ENCODE data around the gene BNC2.

BNC2 gene

DNA sequence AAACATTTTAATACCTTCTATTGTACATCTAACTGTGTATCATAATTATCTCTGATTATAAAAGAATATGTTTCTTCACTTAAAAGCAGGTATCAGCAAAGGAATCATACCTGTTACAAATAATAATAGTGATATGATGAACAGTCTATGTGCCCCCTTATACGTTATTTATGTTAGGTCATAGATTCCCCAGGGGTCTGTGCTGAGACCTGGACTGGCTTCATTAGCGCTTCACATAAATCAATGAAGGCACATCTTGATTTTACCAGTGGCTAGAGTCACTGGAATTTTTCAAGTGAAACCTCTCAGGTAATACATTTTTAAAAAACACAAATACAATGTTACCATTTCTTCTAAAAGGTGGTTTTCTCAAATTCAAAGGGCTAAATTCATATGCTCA lies 275.2 kb downstream of the BNC2 start:
- no peak overlapping the region for H4K5ac ChIP-seq (ENCODE audit: low read length)
- no peak overlapping the region for H3K18ac ChIP-seq (ENCODE audit: low read length)
- H3K27me3 ChIP-seq (ENCODE audit: insufficient read depth, low read length, poor library complexity): no peaks in the 10 kb centered on the region
- no peak overlapping the region for H3K4ac ChIP-seq (ENCODE audit: low read depth, low read length)
- H3K9ac ChIP-seq (ENCODE audit: low read length): no peak overlapping the region
- no peak overlapping the region for H2AK5ac ChIP-seq (ENCODE audit: low read length)
- H3K4me1 ChIP-seq (ENCODE audit: control insufficient read depth, low read depth, low read length): no peaks in the 10 kb centered on the region
- no peak overlapping the region for H3K56ac ChIP-seq (ENCODE audit: low read length)
- no peak overlapping the region for H2BK5ac ChIP-seq (ENCODE audit: low read length)
- H3K79me2 ChIP-seq (ENCODE audit: control insufficient read depth, insufficient read depth, low read length): no peaks in the 10 kb centered on the region
- no CpG with 5 or more reads among the region's 2 CpGs for WGBS (ENCODE audit: extremely low coverage, insufficient coverage, low lambda C conversion rate)
- H3K4me2 ChIP-seq (ENCODE audit: low read length): no peak overlapping the region
- H3K36me3 ChIP-seq (ENCODE audit: control insufficient read depth, insufficient read depth, low read length): no peaks in the 10 kb centered on the region
- no peak overlapping the region for H3K27ac ChIP-seq (ENCODE audit: low read depth, low read length)
- no peak for DNase-seq
- H3K4me3 ChIP-seq (ENCODE audit: low read length): no peak overlapping the region
- no peak overlapping the region for H2BK15ac ChIP-seq (replicated peaks; ENCODE audit: low read depth)
- no peak overlapping the region for H4K8ac ChIP-seq (ENCODE audit: low read depth, low read length)
- H2BK120ac ChIP-seq (ENCODE audit: low read depth, low read length): no peak overlapping the region
- no peaks in the 10 kb centered on the region for H3K79me1 ChIP-seq (ENCODE audit: low read length)
- H3K23ac ChIP-seq (ENCODE audit: low read length): no peak overlapping the region

- H2BK15ac ChIP-seq (replicated peaks; ENCODE audit: low read depth): no peak overlapping the region
- H3K18ac ChIP-seq (ENCODE audit: low read length): no peak overlapping the region
- no peak for DNase-seq
- H2BK120ac ChIP-seq (ENCODE audit: low read depth, low read length): no peak overlapping the region
- no peak overlapping the region for H3K4ac ChIP-seq (ENCODE audit: low read depth, low read length)
- no peaks in the 10 kb centered on the region for H3K79me2 ChIP-seq (ENCODE audit: control insufficient read depth, insufficient read depth, low read length)
- no peaks in the 10 kb centered on the region for H3K27me3 ChIP-seq (ENCODE audit: insufficient read depth, low read length, poor library complexity)
- no peak overlapping the region for H3K4me2 ChIP-seq (ENCODE audit: low read length)
- no peak overlapping the region for H3K27ac ChIP-seq (ENCODE audit: low read depth, low read length)
- H3K4me1 ChIP-seq (ENCODE audit: control insufficient read depth, low read depth, low read length): no peaks in the 10 kb centered on the region
- no peak overlapping the region for H3K9ac ChIP-seq (ENCODE audit: low read length)
- no peak overlapping the region for H3K4me3 ChIP-seq (ENCODE audit: low read length)
- H3K23ac ChIP-seq (ENCODE audit: low read length): no peak overlapping the region
- H2AK5ac ChIP-seq (ENCODE audit: low read length): no peak overlapping the region
- H4K5ac ChIP-seq (ENCODE audit: low read length): no peak overlapping the region
- H3K36me3 ChIP-seq (ENCODE audit: control insufficient read depth, insufficient read depth, low read length): no peaks in the 10 kb centered on the region
- H3K79me1 ChIP-seq (ENCODE audit: low read length): no peaks in the 10 kb centered on the region
- no peak overlapping the region for H2BK5ac ChIP-seq (ENCODE audit: low read length)
- H3K56ac ChIP-seq (ENCODE audit: low read length): no peak overlapping the region
- H4K8ac ChIP-seq (ENCODE audit: low read depth, low read length): no peak overlapping the region
Measured at GRCh38 chr9:16594787-16595186, 275.7 kb downstream of the BNC2 start.

DNA sequence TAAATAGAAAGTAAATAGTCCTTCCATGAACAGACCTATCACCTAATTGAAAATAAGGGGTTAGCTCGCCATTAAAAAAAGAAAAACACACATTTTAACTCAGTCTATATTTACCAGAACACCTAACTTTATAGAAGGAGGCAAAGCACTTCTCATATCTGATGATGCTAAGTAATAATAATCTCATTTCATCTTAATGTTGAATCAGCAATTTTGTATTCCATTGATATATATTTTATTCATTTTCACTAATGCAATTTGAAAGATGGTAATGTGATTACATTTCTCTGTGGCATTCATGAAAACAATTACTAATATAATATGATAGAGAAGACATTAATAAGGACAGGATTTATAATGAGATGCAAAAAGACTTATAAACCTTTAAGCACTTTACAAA lies 276.7 kb downstream of the BNC2 start:
- H3K36me3 ChIP-seq (ENCODE audit: control insufficient read depth, insufficient read depth, low read length): no peaks in the 10 kb centered on the region
- H3K4me1 ChIP-seq (ENCODE audit: control insufficient read depth, low read depth, low read length): no peaks in the 10 kb centered on the region
- no peak for DNase-seq
- no peak overlapping the region for H3K56ac ChIP-seq (ENCODE audit: low read length)
- H3K27me3 ChIP-seq (ENCODE audit: insufficient read depth, low read length, poor library complexity): no peaks in the 10 kb centered on the region
- H3K9ac ChIP-seq (ENCODE audit: low read length): no peak overlapping the region
- H3K23ac ChIP-seq (ENCODE audit: low read length): no peak overlapping the region
- H4K8ac ChIP-seq (ENCODE audit: low read depth, low read length): no peak overlapping the region
- H3K27ac ChIP-seq (ENCODE audit: low read depth, low read length): no peak overlapping the region
- no peak overlapping the region for H3K18ac ChIP-seq (ENCODE audit: low read length)
- H4K5ac ChIP-seq (ENCODE audit: low read length): no peak overlapping the region
- H3K4me3 ChIP-seq (ENCODE audit: low read length): no peak overlapping the region
- H3K4ac ChIP-seq (ENCODE audit: low read depth, low read length): no peak overlapping the region
- no peaks in the 10 kb centered on the region for H3K79me1 ChIP-seq (ENCODE audit: low read length)
- no peak overlapping the region for H2BK15ac ChIP-seq (replicated peaks; ENCODE audit: low read depth)
- H2BK120ac ChIP-seq (ENCODE audit: low read depth, low read length): no peak overlapping the region
- H3K79me2 ChIP-seq (ENCODE audit: control insufficient read depth, insufficient read depth, low read length): no peaks in the 10 kb centered on the region
- no peak overlapping the region for H2BK5ac ChIP-seq (ENCODE audit: low read length)
- H3K4me2 ChIP-seq (ENCODE audit: low read length): no peak overlapping the region
- WGBS (ENCODE audit: extremely low coverage, insufficient coverage, low lambda C conversion rate): no CpG with 5 or more reads among the region's 1 CpG
- no peak overlapping the region for H2AK5ac ChIP-seq (ENCODE audit: low read length)

- no peak overlapping the region for H2BK120ac ChIP-seq (ENCODE audit: low read depth, low read length)
- no peaks in the 10 kb centered on the region for H3K79me1 ChIP-seq (ENCODE audit: low read length)
- no CpG with 5 or more reads among the region's 5 CpGs for WGBS (ENCODE audit: extremely low coverage, insufficient coverage, low lambda C conversion rate)
- H3K27me3 ChIP-seq (ENCODE audit: insufficient read depth, low read length, poor library complexity): no peaks in the 10 kb centered on the region
- H3K4me1 ChIP-seq (ENCODE audit: control insufficient read depth, low read depth, low read length): no peaks in the 10 kb centered on the region
- no peak overlapping the region for H2AK5ac ChIP-seq (ENCODE audit: low read length)
- no peak overlapping the region for H3K23ac ChIP-seq (ENCODE audit: low read length)
- H3K9ac ChIP-seq (ENCODE audit: low read length): no peak overlapping the region
- H3K4ac ChIP-seq (ENCODE audit: low read depth, low read length): no peak overlapping the region
- H3K36me3 ChIP-seq (ENCODE audit: control insufficient read depth, insufficient read depth, low read length): no peaks in the 10 kb centered on the region
- H3K56ac ChIP-seq (ENCODE audit: low read length): no peak overlapping the region
- no peak overlapping the region for H4K8ac ChIP-seq (ENCODE audit: low read depth, low read length)
- no peak overlapping the region for H4K5ac ChIP-seq (ENCODE audit: low read length)
- H3K4me3 ChIP-seq (ENCODE audit: low read length): no peak overlapping the region
- no peak overlapping the region for H2BK5ac ChIP-seq (ENCODE audit: low read length)
- H3K27ac ChIP-seq (ENCODE audit: low read depth, low read length): no peak overlapping the region
- no peak overlapping the region for H3K4me2 ChIP-seq (ENCODE audit: low read length)
- no peak for DNase-seq
- H3K18ac ChIP-seq (ENCODE audit: low read length): no peak overlapping the region
- no peaks in the 10 kb centered on the region for H3K79me2 ChIP-seq (ENCODE audit: control insufficient read depth, insufficient read depth, low read length)
- H2BK15ac ChIP-seq (replicated peaks; ENCODE audit: low read depth): no peak overlapping the region
Measured at GRCh38 chr9:16591092-16591491, 279.4 kb downstream of the BNC2 start.

GRCh38 chr9:16585591-16585990 lies 284.9 kb downstream of the BNC2 start:
- WGBS (ENCODE audit: extremely low coverage, insufficient coverage, low lambda C conversion rate): no CpG with 5 or more reads among the region's 4 CpGs
- Histone ChIP-seq H2BK120ac (ENCODE audit: low read depth, low read length) (no peak overlapping the region), H3K18ac (ENCODE audit: low read length) (no peak overlapping the region), H3K79me1 (ENCODE audit: low read length) (no peaks in the 10 kb centered on the region), H3K27ac (ENCODE audit: low read depth, low read length) (no peak overlapping the region), H3K79me2 (ENCODE audit: control insufficient read depth, insufficient read depth, low read length) (no peaks in the 10 kb centered on the region), H3K36me3 (ENCODE audit: control insufficient read depth, insufficient read depth, low read length) (no peaks in the 10 kb centered on the region), H2BK15ac (replicated peaks; ENCODE audit: low read depth) (no peak overlapping the region), H3K9ac (ENCODE audit: low read length) (no peak overlapping the region), H3K4me2 (ENCODE audit: low read length) (no peak overlapping the region), H4K8ac (ENCODE audit: low read depth, low read length) (no peak overlapping the region), H2BK5ac (ENCODE audit: low read length) (no peak overlapping the region), H3K27me3 (ENCODE audit: insufficient read depth, low read length, poor library complexity) (no peaks in the 10 kb centered on the region), H3K4ac (ENCODE audit: low read depth, low read length) (no peak overlapping the region), H2AK5ac (ENCODE audit: low read length) (no peak overlapping the region), H4K5ac (ENCODE audit: low read length) (no peak overlapping the region), H3K56ac (ENCODE audit: low read length) (no peak overlapping the region), H3K23ac (ENCODE audit: low read length) (no peak overlapping the region), H3K4me3 (ENCODE audit: low read length) (no peak overlapping the region), H3K4me1 (ENCODE audit: control insufficient read depth, low read depth, low read length) (no peaks in the 10 kb centered on the region)
- no peak for DNase-seq

DNA sequence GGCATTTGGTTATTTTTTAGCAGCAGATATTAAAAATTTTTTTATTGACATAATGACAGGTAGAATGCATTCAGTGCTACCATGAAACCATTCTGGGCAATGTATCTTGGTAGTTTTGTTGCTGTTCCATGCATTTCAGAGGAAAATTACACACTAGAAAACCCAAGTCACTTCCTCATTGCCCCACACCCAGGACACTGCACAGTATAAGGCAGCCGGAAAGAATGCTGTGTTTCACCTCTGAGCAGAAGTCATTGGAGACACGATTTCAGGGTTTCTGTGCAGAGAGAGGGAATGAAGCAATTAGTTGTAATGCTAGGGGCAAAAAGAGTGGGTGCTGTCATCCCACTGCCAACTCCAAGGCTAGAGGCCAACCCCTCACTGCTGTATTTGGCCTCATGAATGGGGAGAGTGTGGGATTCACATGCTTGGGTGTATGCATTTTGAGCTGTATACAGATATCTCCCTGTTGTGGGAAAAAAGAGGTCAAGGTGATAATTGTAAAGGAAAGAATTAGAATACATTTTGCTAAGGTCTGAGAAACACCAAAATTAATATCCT lies 290.5 kb downstream of the BNC2 start:
- H3K79me2 ChIP-seq (ENCODE audit: control insufficient read depth, insufficient read depth, low read length): no peaks in the 10 kb centered on the region
- no peak overlapping the region for H3K18ac ChIP-seq (ENCODE audit: low read length)
- H3K36me3 ChIP-seq (ENCODE audit: control insufficient read depth, insufficient read depth, low read length): no peaks in the 10 kb centered on the region
- H3K27me3 ChIP-seq (ENCODE audit: insufficient read depth, low read length, poor library complexity): no peaks in the 10 kb centered on the region
- H3K56ac ChIP-seq (ENCODE audit: low read length): no peak overlapping the region
- H3K23ac ChIP-seq (ENCODE audit: low read length): no peak overlapping the region
- H4K5ac ChIP-seq (ENCODE audit: low read length): no peak overlapping the region
- no peak overlapping the region for H2BK120ac ChIP-seq (ENCODE audit: low read depth, low read length)
- no peak overlapping the region for H3K4me3 ChIP-seq (ENCODE audit: low read length)
- H3K27ac ChIP-seq (ENCODE audit: low read depth, low read length): no peak overlapping the region
- WGBS (ENCODE audit: extremely low coverage, insufficient coverage, low lambda C conversion rate): no CpG with 5 or more reads among the region's 2 CpGs
- no peak overlapping the region for H2BK15ac ChIP-seq (replicated peaks; ENCODE audit: low read depth)
- H3K79me1 ChIP-seq (ENCODE audit: low read length): no peaks in the 10 kb centered on the region
- H2BK5ac ChIP-seq (ENCODE audit: low read length): no peak overlapping the region
- no peak overlapping the region for H2AK5ac ChIP-seq (ENCODE audit: low read length)
- H3K9ac ChIP-seq (ENCODE audit: low read length): no peak overlapping the region
- no peak overlapping the region for H3K4ac ChIP-seq (ENCODE audit: low read depth, low read length)
- no peaks in the 10 kb centered on the region for H3K4me1 ChIP-seq (ENCODE audit: control insufficient read depth, low read depth, low read length)
- no peak overlapping the region for H3K4me2 ChIP-seq (ENCODE audit: low read length)
- no peak overlapping the region for H4K8ac ChIP-seq (ENCODE audit: low read depth, low read length)
- DNase-seq: no peak
